Mesenchymal stem cell (in vitro differentiated cells and primary cell): ENCODE results near the gene NANOS1.

Source experiments
- DNase-seq: peaks from one replicate; pipeline ENCODE4 v3.0.0-alpha.2; 2013
- H2AFZ ChIP-seq: one replicate; pipeline ENCODE4 v1.6.1; 2013; ENCODE audit warnings: low read depth, mild to moderate bottlenecking, control low read depth, inconsistent platforms, low read length, moderate library complexity
- H2AK5ac ChIP-seq: 2 replicates; pipeline ENCODE4 v1.6.1; 2013; ENCODE audit warnings: low read length, moderate library complexity, mild to moderate bottlenecking, inconsistent platforms; ENCODE audit not compliant: severe bottlenecking
- H2BK120ac ChIP-seq: one replicate; pipeline ENCODE4 v1.6.1; 2013; ENCODE audit warnings: low read depth, mild to moderate bottlenecking, inconsistent platforms, low read length, moderate library complexity
- H2BK12ac ChIP-seq, 2 experiments: one replicate each; pipeline ENCODE4 v1.6.1; 2013; ENCODE audit warnings: inconsistent platforms in 2 of 2, low read length in 2 of 2, mild to moderate bottlenecking in 2 of 2, moderate library complexity in 2 of 2, control low read depth in 1 of 2
- H2BK15ac ChIP-seq: one replicate; pipeline ENCODE4 v1.6.1; 2013; ENCODE audit warnings: mild to moderate bottlenecking, low read depth, inconsistent platforms; ENCODE audit not compliant: poor library complexity, severe bottlenecking
- H2BK5ac ChIP-seq: 2 replicates; pipeline ENCODE4 v1.6.1; 2013; ENCODE audit warnings: low read depth, mild to moderate bottlenecking, low read length, control low read depth, inconsistent platforms; ENCODE audit not compliant: poor library complexity, severe bottlenecking
- H3K14ac ChIP-seq, 2 experiments: one replicate each; pipeline ENCODE4 v1.6.1; 2013; ENCODE audit warnings: inconsistent platforms in 2 of 2, low read length in 2 of 2, control low read depth in 1 of 2, mild to moderate bottlenecking in 1 of 2, moderate library complexity in 1 of 2
- H3K18ac ChIP-seq, 2 experiments: one replicate each; pipeline ENCODE4 v1.6.1; 2013; ENCODE audit warnings: inconsistent platforms in 2 of 2, low read length in 2 of 2, control low read depth in 1 of 2, low read depth in 1 of 2, mild to moderate bottlenecking in 1 of 2
- H3K23ac ChIP-seq, 2 experiments: one replicate each; pipeline ENCODE4 v1.6.1; 2013; ENCODE audit warnings: inconsistent platforms in 2 of 2, low read length in 2 of 2, mild to moderate bottlenecking in 2 of 2, moderate library complexity in 2 of 2, control low read depth in 1 of 2
- H3K27ac ChIP-seq: 2 replicates; pipeline ENCODE4 v1.5.1; 2013; ENCODE audit warnings: mild to moderate bottlenecking, moderate library complexity, low read length, control low read depth, inconsistent platforms; ENCODE audit not compliant: poor library complexity, severe bottlenecking
- H3K27me3 ChIP-seq, 2 experiments: 2 replicates each; pipeline versions ENCODE4 v1.6.1 to v1.7.0; 2013; ENCODE audit warnings: low read length in 2 of 2, mild to moderate bottlenecking in 2 of 2, moderate library complexity in 2 of 2, control low read depth in 1 of 2, inconsistent platforms in 1 of 2; ENCODE audit not compliant: control insufficient read depth in 1 of 2, insufficient read depth in 1 of 2
- H3K36me3 ChIP-seq, 2 experiments: 2 replicates each; pipeline versions ENCODE4 v1.6.1 to v1.7.0; 2013; ENCODE audit warnings: low read length in 2 of 2, control low read depth in 1 of 2, inconsistent platforms in 1 of 2, low read depth in 1 of 2, mild to moderate bottlenecking in 1 of 2; ENCODE audit not compliant: insufficient read depth in 2 of 2, control insufficient read depth in 1 of 2
- H3K4ac ChIP-seq, 2 experiments: one replicate each; pipeline ENCODE4 v1.6.1; 2013; ENCODE audit warnings: inconsistent platforms in 2 of 2, low read length in 2 of 2, mild to moderate bottlenecking in 2 of 2, moderate library complexity in 2 of 2, control low read depth in 1 of 2, low read depth in 1 of 2
- H3K4me1 ChIP-seq: 2 replicates; pipeline ENCODE4 v1.6.1; 2013; ENCODE audit warnings: low read depth, low read length, control low read depth; ENCODE audit not compliant: control insufficient read depth, insufficient read depth
- H3K4me2 ChIP-seq: 2 replicates; pipeline ENCODE4 v1.6.1; 2013; ENCODE audit warnings: low read length, mild to moderate bottlenecking, inconsistent platforms; ENCODE audit not compliant: poor library complexity, severe bottlenecking
- H3K4me3 ChIP-seq, 2 experiments: 2 replicates each; pipeline versions ENCODE4 v1.5.1 to v1.7.0; 2013; ENCODE audit warnings: low read length in 2 of 2, mild to moderate bottlenecking in 2 of 2, control low read depth in 1 of 2, low read depth in 1 of 2; ENCODE audit not compliant: insufficient read depth in 1 of 2
- H3K79me1 ChIP-seq: replicated peaks from 2 replicates; pipeline ENCODE4 v1.6.1; 2013; ENCODE audit warnings: mild to moderate bottlenecking, control low read depth, low read length, inconsistent platforms; ENCODE audit not compliant: poor library complexity, severe bottlenecking
- H3K9ac ChIP-seq: 2 replicates; pipeline ENCODE4 v1.7.0; 2013; ENCODE audit warnings: mild to moderate bottlenecking, low read length, moderate library complexity
- H3K9me3 ChIP-seq: 2 replicates; pipeline ENCODE4 v1.7.0; 2013; ENCODE audit warnings: mild to moderate bottlenecking, low read length; ENCODE audit not compliant: control insufficient read depth
- H4K8ac ChIP-seq: one replicate; pipeline ENCODE4 v1.6.1; 2013; ENCODE audit warnings: inconsistent platforms, mild to moderate bottlenecking, low read length, moderate library complexity
- H4K91ac ChIP-seq: one replicate; pipeline ENCODE4 v1.6.1; 2013; ENCODE audit warnings: mild to moderate bottlenecking, low read length, inconsistent platforms
- WGBS: methylation state at CpG from one replicate; pipeline ENCODE4 v1.1.7; 2013; ENCODE audit warnings: mixed read lengths; 5-methylcytosine and 5-hydroxymethylcytosine counted together

NANOS1 gene

GRCh38 chr10:119006451-119007210 lies 22.9 kb upstream of the NANOS1 start:
- Histone ChIP-seq H3K18ac (no peak overlapping the region), H3K9me3 (no peaks in the 10 kb centered on the region), H2BK15ac (no peak overlapping the region), H2AK5ac (no peak overlapping the region), H4K8ac (no peak overlapping the region), H3K27me3 (peaks cover 4 to 16% of the 10 kb centered on the region in 2 experiments), H2BK120ac (no peak overlapping the region), H3K79me1 (no peaks in the 10 kb centered on the region), H3K36me3 (no peaks in the 10 kb centered on the region), H4K91ac (no peak overlapping the region), H3K4me2 (no peak overlapping the region), H3K4me1 (peaks cover 5% of the 10 kb centered on the region), H3K14ac (no peak overlapping the region), H3K23ac (no peak overlapping the region), H2AFZ (no peak overlapping the region), H3K9ac (peak overlapping the region; percentile 56), H3K4ac (no peak overlapping the region), H2BK5ac (no peak overlapping the region), H3K4me3 (peak overlapping the region in 1 of 2 experiments; percentile 36), H3K27ac (peak overlapping the region; percentile 2), H2BK12ac (no peak overlapping the region)
- 41% methylated on average over 9 of the region's 9 CpGs for WGBS
- DNase-seq: peak; percentile 99

DNA sequence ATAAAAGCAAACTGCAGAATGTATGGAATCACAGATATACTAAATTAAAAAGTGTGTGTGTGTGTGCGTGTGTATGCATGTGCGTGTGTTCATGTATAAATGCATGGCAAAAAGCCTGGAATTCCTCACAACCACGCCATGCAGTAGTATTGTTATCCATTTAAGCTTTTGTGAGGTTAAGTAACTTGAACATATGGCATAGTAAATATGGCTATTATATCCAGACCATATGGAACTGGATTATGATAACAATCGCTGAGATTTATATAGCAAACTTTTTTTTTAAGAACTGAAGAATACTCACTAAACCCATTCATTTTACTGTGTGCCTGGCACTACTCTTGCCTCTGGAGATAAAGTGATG lies 22.3 kb upstream of the NANOS1 start:
- no peak overlapping the region for H2BK12ac ChIP-seq

GRCh38 chr10:119020627-119020946 lies 8.9 kb upstream of the NANOS1 start:
- Histone ChIP-seq H2BK12ac (no peak overlapping the region), H3K27ac (no peak overlapping the region), H3K4me3 (no peak overlapping the region), H3K4ac (no peak overlapping the region), H4K91ac (no peak overlapping the region), H2BK120ac (no peak overlapping the region), H3K36me3 (no peaks in the 10 kb centered on the region), H3K4me1 (peaks cover 21% of the 10 kb centered on the region), H2BK5ac (no peak overlapping the region), H3K27me3 (no peaks in the 10 kb centered on the region), H4K8ac (no peak overlapping the region), H3K23ac (no peak overlapping the region), H3K79me1 (no peaks in the 10 kb centered on the region), H2BK15ac (no peak overlapping the region), H3K18ac (no peak overlapping the region), H3K4me2 (no peak overlapping the region), H2AK5ac (no peak overlapping the region), H2AFZ (no peak overlapping the region), H3K9ac (no peak overlapping the region), H3K14ac (no peak overlapping the region), H3K9me3 (peaks cover 3% of the 10 kb centered on the region)
- no peak for DNase-seq
- 83% methylated on average over 1 of the region's 2 CpGs for WGBS

More for the DNA sequence above, 22.3 kb upstream of the NANOS1 start:
- Histone ChIP-seq H3K18ac (no peak overlapping the region), H3K27me3 (peaks cover 4 to 10% of the 10 kb centered on the region in 2 experiments), H4K8ac (no peak overlapping the region), H2BK120ac (no peak overlapping the region), H3K4me2 (no peak overlapping the region), H3K4ac (no peak overlapping the region), H3K14ac (no peak overlapping the region), H3K4me3 (peak overlapping the region in 1 of 2 experiments; percentile 36), H2BK15ac (no peak overlapping the region), H3K36me3 (no peaks in the 10 kb centered on the region), H3K9me3 (no peaks in the 10 kb centered on the region), H3K23ac (no peak overlapping the region), H3K27ac (no peak overlapping the region), H3K79me1 (no peaks in the 10 kb centered on the region), H3K4me1 (peaks cover 5% of the 10 kb centered on the region), H2AFZ (no peak overlapping the region), H2AK5ac (no peak overlapping the region), H2BK5ac (no peak overlapping the region), H3K9ac (peak overlapping the region; percentile 56), H4K91ac (no peak overlapping the region)
- WGBS: 43% methylated on average over 3 of the region's 4 CpGs
- no peak for DNase-seq

DNA sequence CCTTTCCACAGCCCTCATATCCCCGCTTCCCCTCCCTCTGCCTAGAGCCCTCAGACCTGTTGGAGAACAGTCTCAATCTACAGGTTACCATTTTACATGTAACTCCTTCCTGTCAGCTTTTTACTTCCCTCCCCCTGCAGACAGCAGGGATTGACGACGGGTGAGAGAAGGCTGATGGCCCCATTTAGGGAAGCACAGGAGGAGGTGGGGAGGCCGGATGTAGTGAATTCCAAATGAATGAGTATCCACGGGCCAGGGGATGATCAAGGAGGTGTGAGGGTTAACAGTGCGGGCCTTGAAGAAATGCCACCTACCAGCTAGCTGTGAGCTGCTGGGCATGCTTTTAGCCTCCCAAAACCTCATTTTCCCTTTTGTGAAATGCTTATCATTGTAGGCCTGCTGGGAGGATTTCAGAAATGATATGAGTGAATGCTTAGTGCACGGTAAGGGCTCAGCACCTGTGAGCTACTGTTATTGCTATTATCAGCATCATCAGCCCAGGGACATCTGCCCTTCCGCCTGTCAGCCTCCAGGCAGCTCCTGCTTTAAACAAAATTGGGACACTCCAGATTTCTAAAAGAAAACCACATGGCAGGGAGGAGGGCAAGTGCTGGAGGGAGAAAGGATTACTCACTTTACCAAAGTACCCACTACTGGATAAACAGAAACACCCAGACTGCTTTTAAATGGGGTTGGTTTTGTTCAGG lies 6.5 kb upstream of the NANOS1 start:
- Histone ChIP-seq H3K27me3 (no peaks in the 10 kb centered on the region), H2AFZ (no peak overlapping the region), H3K9ac (peak overlapping the region; percentile 7), H3K27ac (peak overlapping the region; percentile 70), H3K4me1 (peaks cover 36% of the 10 kb centered on the region), H3K36me3 (no peaks in the 10 kb centered on the region), H3K4me3 (no peak overlapping the region), H2BK120ac (no peak overlapping the region), H2AK5ac (no peak overlapping the region), H2BK5ac (no peak overlapping the region), H3K4ac (no peak overlapping the region), H2BK15ac (no peak overlapping the region), H3K18ac (no peak overlapping the region), H3K9me3 (peaks cover 3% of the 10 kb centered on the region), H3K23ac (no peak overlapping the region), H3K79me1 (peaks cover 1% of the 10 kb centered on the region), H4K8ac (no peak overlapping the region), H4K91ac (no peak overlapping the region), H3K14ac (no peak overlapping the region), H2BK12ac (peak overlapping the region in 1 of 2 experiments; percentile 7), H3K4me2 (no peak overlapping the region)
- 0% methylated on average over 6 of the region's 8 CpGs for WGBS
- peak; percentile 80 for DNase-seq
